GM04504 (cell line): ENCODE measurements around the gene VILL.
A peak's percentile ranks its signal among the peaks of the same experiment; 100 is the strongest.

Experiments
- DNase-seq: peaks from one replicate; pipeline ENCODE4 v3.0.0-alpha.2; 2012; ENCODE audit warnings: low read depth

VILL gene

GRCh38 chr3:37990527-37990926 lies at the start of gene VILL:
TSS of gene VILL (plus strand) at chr3:37990786. CDS start at chr3:37993673, 2,887 bp downstream.
- DNase-seq = no peak

- DNase-seq = no peak
Measured at GRCh38 chr3:37941608-37942508, 48.7 kb upstream of the VILL start.

GRCh38 chr3:37942646-37943045 lies 47.9 kb upstream of the VILL start:
- no peak for DNase-seq

- DNase-seq = no peak
Measured at GRCh38 chr3:37943126-37943525, 47.5 kb upstream of the VILL start.

- DNase-seq = no peak
Measured at GRCh38 chr3:37943631-37944314, 46.8 kb upstream of the VILL start.

GRCh38 chr3:37944391-37944842 lies 46.2 kb upstream of the VILL start:
- no peak for DNase-seq

- no peak for DNase-seq
Measured at GRCh38 chr3:37945156-37945806, 45.3 kb upstream of the VILL start.

GRCh38 chr3:37945807-37946530 lies 44.6 kb upstream of the VILL start:
- no peak for DNase-seq

GRCh38 chr3:37946531-37946889 lies 44.1 kb upstream of the VILL start:
- DNase-seq = no peak

GRCh38 chr3:37949866-37950265 lies 40.7 kb upstream of the VILL start:
- no peak for DNase-seq

- DNase-seq = no peak
Measured at GRCh38 chr3:37952564-37952963, 38.0 kb upstream of the VILL start.

- DNase-seq = no peak
Measured at GRCh38 chr3:37953226-37953625, 37.4 kb upstream of the VILL start.

- DNase-seq = no peak
Measured at GRCh38 chr3:37953707-37954394, 36.7 kb upstream of the VILL start.

GRCh38 chr3:37954881-37955280 lies 35.7 kb upstream of the VILL start:
- DNase-seq = no peak

- no peak for DNase-seq
Measured at GRCh38 chr3:37955918-37956707, 34.5 kb upstream of the VILL start.

GRCh38 chr3:37956723-37957538 lies 33.7 kb upstream of the VILL start:
- DNase-seq = no peak

GRCh38 chr3:37957539-37957936 lies 33.0 kb upstream of the VILL start:
- DNase-seq = no peak

- DNase-seq = no peak
Measured at GRCh38 chr3:37961622-37962431, 28.8 kb upstream of the VILL start.

GRCh38 chr3:37963016-37963415 lies 27.6 kb upstream of the VILL start:
- DNase-seq = peak; percentile 49
